ENCODE measurements around the gene RNFT1.
"Not testable (repeated sequence)": the region's sequence is repeated elsewhere in the genome, so short reads cannot be mapped to it uniquely, and the experiment has no call there.

Gene RNFT1

DNA sequence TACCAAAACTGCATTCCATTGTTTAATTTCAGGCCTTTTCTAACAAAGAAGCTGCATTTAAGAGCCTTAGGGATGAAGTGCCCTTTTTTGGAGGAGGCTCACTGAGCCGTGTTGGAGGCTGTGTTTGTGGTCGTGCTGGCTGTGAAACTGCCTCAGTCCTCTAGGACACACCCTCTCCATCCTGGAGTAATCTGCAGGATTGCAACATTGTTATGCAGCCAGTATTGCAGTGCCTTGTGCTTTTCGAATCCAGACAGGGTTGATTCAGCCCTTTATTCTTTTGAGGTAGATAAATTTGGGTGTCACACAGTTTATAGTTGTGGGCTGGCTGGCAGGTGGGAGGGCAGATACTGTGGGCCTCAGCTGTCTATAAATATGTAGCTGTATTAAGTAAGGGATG, 33.8 kb downstream of the RNFT1 start:
- not testable (repeated sequence) for DNase-seq (ENCODE audit: low read depth, low spot score)

DNA sequence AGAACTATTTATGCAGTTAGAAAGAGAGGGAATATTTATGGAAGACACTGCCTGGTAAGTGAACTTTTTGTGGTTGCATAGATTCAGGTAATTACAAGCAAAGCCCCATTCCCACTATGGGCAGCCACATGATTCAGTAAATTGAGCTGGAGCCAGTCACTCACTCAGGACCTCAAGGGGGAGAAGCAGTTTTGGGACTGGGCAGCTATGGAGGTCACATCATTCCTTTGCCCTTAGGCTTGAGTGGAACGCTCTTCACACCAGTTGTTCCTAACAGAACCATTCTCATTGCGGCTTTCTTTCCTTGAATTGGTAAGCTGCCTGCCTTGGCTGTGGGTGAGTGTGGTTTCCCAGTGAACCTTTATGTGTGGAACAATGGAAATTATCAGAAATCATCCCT, 34.4 kb downstream of the RNFT1 start:
- not testable (repeated sequence) for DNase-seq (ENCODE audit: low read depth, low spot score)

DNA sequence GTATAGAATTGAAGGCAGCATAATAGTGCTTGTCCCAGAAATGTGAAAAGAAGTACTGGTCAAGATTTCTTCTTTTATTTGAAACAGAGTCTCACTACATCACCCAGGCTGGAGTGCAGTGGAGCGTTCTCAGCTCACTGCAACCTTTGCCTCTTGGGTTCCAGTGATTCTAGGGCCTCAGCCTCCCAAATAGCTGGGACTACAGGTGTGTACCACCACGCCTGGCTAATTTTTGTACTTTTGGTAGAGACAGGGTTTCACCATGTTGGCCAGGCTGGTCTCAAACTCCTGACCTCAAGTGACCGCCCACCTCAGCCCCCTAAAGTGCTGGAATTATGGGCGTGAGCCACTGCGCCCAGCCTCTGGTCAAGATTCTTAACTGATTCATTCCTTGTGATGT, 43.9 kb downstream of the RNFT1 start:
- not testable (repeated sequence) for DNase-seq (ENCODE audit: low read depth, low spot score)

DNA sequence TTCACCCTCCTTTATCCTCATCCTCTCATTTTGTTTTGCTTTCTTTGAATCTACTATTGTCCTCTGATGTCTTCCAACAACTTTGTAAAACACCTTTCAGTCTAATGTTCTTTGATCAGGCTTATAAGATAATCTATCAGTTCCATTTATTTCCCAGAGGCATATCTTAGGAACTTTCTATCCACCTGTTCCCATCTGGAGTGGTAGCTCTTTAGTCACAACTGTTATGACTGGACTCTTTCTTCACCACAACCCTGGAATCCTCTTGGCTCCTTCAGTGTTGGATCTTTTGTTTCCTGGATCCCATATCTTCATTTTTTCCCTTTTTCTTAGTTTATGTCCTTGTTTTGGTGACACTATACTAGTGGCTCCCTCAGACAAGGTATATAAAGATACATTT, 48.1 kb downstream of the RNFT1 start:
- no peak for DNase-seq (ENCODE audit: low read depth, low spot score)

DNA sequence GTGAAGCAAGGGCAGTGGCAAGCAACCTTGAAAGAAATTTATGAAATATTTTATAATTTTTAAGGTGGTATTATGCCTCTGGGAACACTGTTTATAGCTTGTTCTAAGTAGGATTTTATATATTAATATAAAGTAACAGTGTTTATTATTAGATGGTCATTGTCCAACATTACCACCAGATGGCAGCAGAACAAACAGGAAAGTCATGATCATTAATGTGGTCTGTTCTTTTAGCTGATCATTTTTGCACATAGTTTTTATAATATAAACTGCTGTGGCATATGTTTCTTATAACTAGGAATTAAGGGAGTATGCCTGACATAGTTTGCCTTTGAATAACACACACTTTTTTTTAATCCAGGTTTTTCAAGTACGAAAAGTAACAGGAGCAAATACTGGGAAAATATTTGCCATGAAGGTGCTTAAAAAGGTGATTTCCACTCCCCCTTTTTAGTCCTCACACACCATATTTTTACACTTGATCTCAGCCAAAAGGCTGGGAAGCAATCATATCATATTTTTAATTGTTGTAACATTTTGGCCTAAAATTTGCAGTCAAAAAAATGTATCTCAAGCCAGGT, 50.2 kb downstream of the RNFT1 start:
- no peak for DNase-seq (ENCODE audit: low read depth, low spot score)

DNA sequence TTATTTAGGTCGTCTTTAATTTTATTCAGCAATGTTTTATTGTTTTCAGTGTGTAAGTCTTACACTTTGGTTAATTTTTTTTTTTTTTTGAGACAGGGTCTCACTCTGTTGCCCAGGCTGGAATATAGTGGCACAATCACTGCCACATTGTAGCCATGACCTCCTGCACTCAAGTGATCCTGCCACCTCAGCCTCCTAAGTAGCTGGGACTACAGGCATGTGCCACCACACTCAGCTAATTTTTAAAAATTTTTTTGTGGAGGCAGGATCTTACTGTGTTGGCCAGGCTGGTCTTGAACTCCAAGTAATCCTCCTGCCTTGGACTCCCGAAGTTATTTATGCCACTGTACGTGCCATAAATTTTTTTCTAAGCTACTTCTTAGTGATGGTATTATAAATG, 57.1 kb downstream of the RNFT1 start:
- no peak for DNase-seq (ENCODE audit: low read depth, low spot score)

DNA sequence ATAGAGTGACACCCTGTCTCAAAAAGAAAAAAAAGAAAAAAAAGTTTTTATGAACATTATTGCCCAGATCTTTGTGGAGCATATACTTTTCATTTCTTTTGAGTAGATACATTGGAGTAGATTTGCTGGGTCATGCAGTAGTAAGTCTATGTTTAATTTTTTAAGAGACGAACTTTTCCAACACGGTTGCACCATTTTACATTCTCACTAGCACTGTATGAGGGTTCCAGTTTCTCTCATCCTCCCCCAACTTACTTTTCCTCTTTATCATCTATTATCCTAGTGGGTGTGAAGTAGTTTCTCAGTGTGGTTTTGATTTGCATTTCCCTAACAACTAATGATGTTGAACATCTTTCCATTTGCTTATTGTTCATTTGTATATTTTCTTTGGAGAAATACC, 61.1 kb downstream of the RNFT1 start:
- DNase-seq (ENCODE audit: low read depth, low spot score): no peak
